ENCODE results near the gene MYD88.

Gene MYD88

GRCh38 chr3:38141952-38142273 lies 3.5 kb downstream of the MYD88 start:
- DNase-seq (ENCODE audit: extremely low read depth, low read depth): no peak
- TF ChIP-seq, protein P1, sequence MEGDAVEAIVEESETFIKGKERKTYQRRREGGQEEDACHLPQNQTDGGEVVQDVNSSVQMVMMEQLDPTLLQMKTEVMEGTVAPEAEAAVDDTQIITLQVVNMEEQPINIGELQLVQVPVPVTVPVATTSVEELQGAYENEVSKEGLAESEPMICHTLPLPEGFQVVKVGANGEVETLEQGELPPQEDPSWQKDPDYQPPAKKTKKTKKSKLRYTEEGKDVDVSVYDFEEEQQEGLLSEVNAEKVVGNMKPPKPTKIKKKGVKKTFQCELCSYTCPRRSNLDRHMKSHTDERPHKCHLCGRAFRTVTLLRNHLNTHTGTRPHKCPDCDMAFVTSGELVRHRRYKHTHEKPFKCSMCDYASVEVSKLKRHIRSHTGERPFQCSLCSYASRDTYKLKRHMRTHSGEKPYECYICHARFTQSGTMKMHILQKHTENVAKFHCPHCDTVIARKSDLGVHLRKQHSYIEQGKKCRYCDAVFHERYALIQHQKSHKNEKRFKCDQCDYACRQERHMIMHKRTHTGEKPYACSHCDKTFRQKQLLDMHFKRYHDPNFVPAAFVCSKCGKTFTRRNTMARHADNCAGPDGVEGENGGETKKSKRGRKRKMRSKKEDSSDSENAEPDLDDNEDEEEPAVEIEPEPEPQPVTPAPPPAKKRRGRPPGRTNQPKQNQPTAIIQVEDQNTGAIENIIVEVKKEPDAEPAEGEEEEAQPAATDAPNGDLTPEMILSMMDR (IDR thresholded peaks at IDR 0.05; ENCODE audit: low read depth, low read length): no peak

- DNase-seq (ENCODE audit: extremely low read depth, low read depth): no peak
- TF ChIP-seq, protein P1 (IDR thresholded peaks at IDR 0.05; ENCODE audit: low read depth, low read length): no peak
Measured at GRCh38 chr3:38142959-38143358, 4.5 kb downstream of the MYD88 start.

- TF ChIP-seq, protein P1 (IDR thresholded peaks at IDR 0.05; ENCODE audit: low read depth, low read length): no peak
- DNase-seq (ENCODE audit: extremely low read depth, low read depth): no peak
Measured at GRCh38 chr3:38143511-38143910, 5.0 kb downstream of the MYD88 start.

DNA sequence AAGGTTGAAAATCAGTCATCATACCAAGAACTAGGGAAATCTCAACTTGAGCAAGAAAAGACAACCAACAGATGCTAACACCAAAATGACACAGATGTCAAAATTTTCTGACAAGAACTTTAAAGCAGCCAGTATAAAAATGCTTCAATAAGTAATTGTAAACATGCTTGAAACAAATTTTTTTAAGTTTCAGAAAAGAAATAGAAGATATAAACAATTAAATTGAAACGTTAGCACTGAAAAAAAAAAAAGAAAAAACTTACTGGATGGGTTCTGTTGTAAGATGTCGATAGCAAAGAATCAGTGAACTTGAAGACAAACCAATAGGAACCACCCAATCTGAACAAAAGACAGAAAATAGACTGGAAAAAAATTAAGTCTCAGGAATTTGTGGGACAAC lies 8.0 kb downstream of the MYD88 start:
- no peak for DNase-seq (ENCODE audit: extremely low read depth, low read depth)
- TF ChIP-seq, protein P1 (IDR thresholded peaks at IDR 0.05; ENCODE audit: low read depth, low read length): no peak

- no peak for DNase-seq (ENCODE audit: extremely low read depth, low read depth)
- TF ChIP-seq, protein P1 (IDR thresholded peaks at IDR 0.05; ENCODE audit: low read depth, low read length): no peak
Measured at GRCh38 chr3:38147421-38147820, 9.0 kb downstream of the MYD88 start.

DNA sequence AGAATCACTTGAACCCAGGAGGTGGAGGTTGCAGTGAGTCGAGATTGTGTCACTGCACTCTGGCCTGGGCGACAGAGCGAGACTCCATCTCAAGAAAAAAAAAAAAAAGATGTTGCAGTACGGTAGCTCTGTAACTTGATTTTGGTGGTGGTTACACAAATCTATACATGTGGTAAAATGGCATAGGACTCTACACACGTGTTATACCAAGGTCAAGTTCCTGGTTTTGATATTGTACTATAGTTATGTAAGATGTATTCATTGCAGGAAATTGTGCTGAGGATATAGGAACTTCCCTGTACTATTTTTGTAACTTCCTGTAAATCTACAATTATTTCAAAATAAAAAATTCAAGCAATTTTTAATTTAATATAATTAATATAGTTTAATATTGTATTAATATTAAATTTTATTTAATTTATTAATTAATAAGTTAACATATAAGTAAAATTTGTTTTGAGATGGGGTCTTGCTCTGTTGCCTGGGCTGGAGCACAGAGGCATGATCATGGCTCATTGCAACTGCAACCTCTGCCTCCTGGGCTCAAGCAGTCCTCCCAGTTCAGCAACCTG lies 9.9 kb downstream of the MYD88 start:
- no peak for DNase-seq (ENCODE audit: extremely low read depth, low read depth)
- TF ChIP-seq, protein P1 (IDR thresholded peaks at IDR 0.05; ENCODE audit: low read depth, low read length): no peak

DNA sequence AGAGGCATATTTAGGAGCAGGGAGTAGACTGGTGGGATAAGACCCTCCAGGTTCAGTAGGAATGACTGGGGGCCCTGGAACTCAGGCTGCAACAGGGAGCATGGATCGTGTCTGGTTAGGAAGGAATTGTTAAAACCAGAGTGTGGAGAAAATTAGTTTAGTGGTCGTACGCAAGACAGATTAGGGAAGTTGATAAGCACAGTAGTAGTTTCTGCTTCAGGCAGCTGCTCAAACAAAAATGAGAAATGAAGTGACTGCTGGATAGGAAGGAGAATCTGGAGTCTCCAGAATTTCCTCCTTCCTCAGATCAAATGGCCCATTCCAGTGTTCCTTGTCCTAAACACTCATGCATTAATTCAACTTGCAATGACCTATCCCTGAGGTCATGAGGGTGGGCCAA lies 11.2 kb downstream of the MYD88 start:
- no peak for DNase-seq (ENCODE audit: extremely low read depth, low read depth)
- TF ChIP-seq, protein P1 (IDR thresholded peaks at IDR 0.05; ENCODE audit: low read depth, low read length): no peak
